Measurements from ENCODE around the gene UMODL1.

Gene UMODL1

GRCh38 chr21:42051788-42052187, 19.3 kb upstream of the UMODL1 start:
- peaks cover 40% of the 10 kb centered on the region for H3K27me3 Mint-ChIP-seq (ENCODE audit: low read depth)

DNA sequence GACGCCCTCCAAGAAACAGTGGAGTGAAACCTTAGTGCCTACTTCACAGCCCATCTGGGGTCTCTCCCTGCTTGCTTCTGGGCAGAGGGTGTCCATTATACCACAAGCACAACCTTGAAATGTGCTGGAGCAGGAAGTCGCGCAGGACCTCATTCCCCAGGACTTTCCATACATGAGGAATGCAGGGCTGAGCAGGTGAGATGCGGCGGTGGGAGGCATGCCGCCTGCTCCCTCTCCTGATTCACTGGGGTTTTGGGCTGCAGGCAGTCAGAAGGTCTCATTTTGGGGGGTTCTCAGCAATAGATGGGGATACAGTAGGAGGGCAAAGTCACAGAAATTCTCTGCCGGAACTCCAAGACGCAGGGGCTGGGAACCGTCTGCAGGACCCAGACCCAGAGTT, 15.7 kb upstream of the UMODL1 start:
- H3K4me3 Mint-ChIP-seq, result no peak overlapping the region
- H3K36me3 Mint-ChIP-seq (ENCODE audit: low read depth), result no peaks in the 10 kb centered on the region
- H3K9me3 Mint-ChIP-seq, result peaks cover 9% of the 10 kb centered on the region
- TF ChIP-seq, protein P1, sequence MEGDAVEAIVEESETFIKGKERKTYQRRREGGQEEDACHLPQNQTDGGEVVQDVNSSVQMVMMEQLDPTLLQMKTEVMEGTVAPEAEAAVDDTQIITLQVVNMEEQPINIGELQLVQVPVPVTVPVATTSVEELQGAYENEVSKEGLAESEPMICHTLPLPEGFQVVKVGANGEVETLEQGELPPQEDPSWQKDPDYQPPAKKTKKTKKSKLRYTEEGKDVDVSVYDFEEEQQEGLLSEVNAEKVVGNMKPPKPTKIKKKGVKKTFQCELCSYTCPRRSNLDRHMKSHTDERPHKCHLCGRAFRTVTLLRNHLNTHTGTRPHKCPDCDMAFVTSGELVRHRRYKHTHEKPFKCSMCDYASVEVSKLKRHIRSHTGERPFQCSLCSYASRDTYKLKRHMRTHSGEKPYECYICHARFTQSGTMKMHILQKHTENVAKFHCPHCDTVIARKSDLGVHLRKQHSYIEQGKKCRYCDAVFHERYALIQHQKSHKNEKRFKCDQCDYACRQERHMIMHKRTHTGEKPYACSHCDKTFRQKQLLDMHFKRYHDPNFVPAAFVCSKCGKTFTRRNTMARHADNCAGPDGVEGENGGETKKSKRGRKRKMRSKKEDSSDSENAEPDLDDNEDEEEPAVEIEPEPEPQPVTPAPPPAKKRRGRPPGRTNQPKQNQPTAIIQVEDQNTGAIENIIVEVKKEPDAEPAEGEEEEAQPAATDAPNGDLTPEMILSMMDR (IDR thresholded peaks at IDR 0.05; ENCODE audit: unreplicated experiment in 3 of 3), result no peak
- no peaks in the 10 kb centered on the region for H3K4me1 Mint-ChIP-seq
- no peak overlapping the region for H3K27ac Mint-ChIP-seq
- peaks cover 50% of the 10 kb centered on the region for H3K27me3 Mint-ChIP-seq (ENCODE audit: low read depth)

More at GRCh38 chr21:42051788-42052187, 19.3 kb upstream of the UMODL1 start:
- Mint-ChIP-seq H3K27ac (no peak overlapping the region), H3K4me1 (no peaks in the 10 kb centered on the region), H3K9me3 (peaks cover 6% of the 10 kb centered on the region), H3K4me3 (no peak overlapping the region), H3K36me3 (ENCODE audit: low read depth) (no peaks in the 10 kb centered on the region)
- TF ChIP-seq, protein P1 (IDR thresholded peaks at IDR 0.05; ENCODE audit: unreplicated experiment in 3 of 3), result no peak

DNA sequence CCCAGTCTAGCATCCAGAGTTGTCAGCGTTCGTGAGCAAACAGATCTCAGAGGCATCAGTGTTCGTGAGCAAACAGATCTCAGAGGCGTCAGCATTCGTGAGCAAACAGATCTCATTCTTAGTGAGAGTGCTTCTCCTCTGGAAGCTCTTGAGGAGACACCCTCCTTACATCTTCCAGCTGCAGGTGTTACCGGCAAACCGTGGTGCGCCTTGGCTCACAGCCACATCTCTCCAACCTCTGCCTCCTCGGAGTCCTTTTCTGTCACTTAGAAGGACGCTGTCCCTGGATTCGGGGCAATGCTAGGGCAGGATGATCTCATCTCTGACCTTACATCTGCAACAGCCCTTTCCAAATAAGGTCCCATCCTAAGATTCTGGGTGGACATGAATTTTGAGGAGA, 14.6 kb upstream of the UMODL1 start:
- no peaks in the 10 kb centered on the region for H3K4me1 Mint-ChIP-seq
- peaks cover 9% of the 10 kb centered on the region for H3K9me3 Mint-ChIP-seq
- H3K36me3 Mint-ChIP-seq (ENCODE audit: low read depth), result no peaks in the 10 kb centered on the region
- H3K4me3 Mint-ChIP-seq, result no peak overlapping the region
- H3K27me3 Mint-ChIP-seq (ENCODE audit: low read depth), result peaks cover 60% of the 10 kb centered on the region
- no peak overlapping the region for H3K27ac Mint-ChIP-seq
- TF ChIP-seq, protein P1 (IDR thresholded peaks at IDR 0.05; ENCODE audit: unreplicated experiment in 3 of 3), result no peak

DNA sequence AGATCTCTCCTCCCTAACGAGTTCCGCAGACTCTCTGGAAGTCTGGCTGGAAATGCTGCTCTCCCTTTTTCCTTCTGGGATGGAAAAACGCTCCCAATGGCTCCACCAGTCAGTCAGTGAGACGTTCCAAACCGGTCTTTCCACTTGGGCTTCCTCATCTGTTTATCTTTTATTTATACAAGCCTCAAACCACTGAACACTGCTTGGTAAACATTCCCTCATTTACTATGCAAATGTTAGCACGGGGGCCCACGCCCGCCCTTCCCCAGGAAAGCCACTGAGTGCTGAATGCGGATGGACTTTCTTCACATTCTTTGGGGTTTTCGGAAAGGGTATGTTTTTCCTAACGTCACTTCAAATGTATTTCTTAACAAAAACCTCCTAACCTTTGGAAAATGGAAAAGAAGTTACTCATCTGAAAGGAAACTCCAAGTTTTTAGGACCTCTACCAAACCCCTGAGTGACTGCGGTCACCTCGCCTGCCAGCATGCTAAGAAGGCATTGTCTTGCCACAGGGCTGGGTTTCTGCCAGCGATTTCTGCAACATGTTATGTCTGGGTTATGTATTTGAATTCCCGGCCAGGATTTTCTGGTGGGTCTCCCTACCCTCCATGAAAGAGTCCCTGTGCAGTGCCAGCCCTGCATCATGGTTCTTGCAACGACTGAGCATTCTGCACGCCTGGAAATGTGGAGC, 14.0 kb upstream of the UMODL1 start:
- H3K27ac Mint-ChIP-seq, result peak overlapping the region in 1 of 3 experiments; percentile 48

GRCh38 chr21:42057851-42058437, 13.2 kb upstream of the UMODL1 start:
- TF ChIP-seq, protein P1 (IDR thresholded peaks at IDR 0.05; ENCODE audit: unreplicated experiment in 3 of 3), result no peak
- Mint-ChIP-seq H3K4me3 (no peak overlapping the region), H3K9me3 (peaks cover 9% of the 10 kb centered on the region), H3K4me1 (no peaks in the 10 kb centered on the region), H3K27ac (peak overlapping the region in 1 of 3 experiments; percentile 27), H3K27me3 (ENCODE audit: low read depth) (peaks cover 69% of the 10 kb centered on the region), H3K36me3 (ENCODE audit: low read depth) (no peaks in the 10 kb centered on the region)

More for the DNA sequence above, 14.0 kb upstream of the UMODL1 start:
- Mint-ChIP-seq H3K27me3 (ENCODE audit: low read depth) (peaks cover 66% of the 10 kb centered on the region), H3K36me3 (ENCODE audit: low read depth) (no peaks in the 10 kb centered on the region), H3K4me1 (no peaks in the 10 kb centered on the region), H3K9me3 (peaks cover 9% of the 10 kb centered on the region), H3K4me3 (no peak overlapping the region)
- TF ChIP-seq, protein P1 (IDR thresholded peaks at IDR 0.05; ENCODE audit: unreplicated experiment in 3 of 3), result no peak
